Gastroesophageal sphincter (tissue), 3 donors: ENCODE data around the gene FFAR3.

Experiments
- EP300 ChIP-seq: sonication (generic); formaldehyde crosslinking; IDR thresholded peaks from one replicate; pipeline ENCODE4 v1.6.1; 2017; ENCODE audit warnings: antibody characterized with exemption, mild to moderate bottlenecking
- POLR2A ChIP-seq, 2 donors: fragments of 450-650 bp; IDR thresholded peaks; one replicate each; pipeline ENCODE4 v1.6.1; 2017; ENCODE audit warnings: antibody characterized with exemption in 2 of 2, mild to moderate bottlenecking in 2 of 2, moderate library complexity in 1 of 2
- POLR2AphosphoS5 ChIP-seq: sonication (generic); formaldehyde crosslinking; IDR thresholded peaks from one replicate; pipeline ENCODE4 v1.6.1; 2017; ENCODE audit warnings: antibody characterized with exemption
- TF ChIP-seq, protein P1 (sequence below), 4 experiments: fragments of 200-600 bp in 2 of 4; fragments of 450-650 bp in 2 of 4; sonication (generic) in 1 of 4; IDR thresholded peaks; one replicate each; pipeline ENCODE4 v1.5.1; 2017 to 2019; ENCODE audit warnings: antibody characterized with exemption in 4 of 4, mild to moderate bottlenecking in 2 of 4, moderate library complexity in 2 of 4

DNA sequence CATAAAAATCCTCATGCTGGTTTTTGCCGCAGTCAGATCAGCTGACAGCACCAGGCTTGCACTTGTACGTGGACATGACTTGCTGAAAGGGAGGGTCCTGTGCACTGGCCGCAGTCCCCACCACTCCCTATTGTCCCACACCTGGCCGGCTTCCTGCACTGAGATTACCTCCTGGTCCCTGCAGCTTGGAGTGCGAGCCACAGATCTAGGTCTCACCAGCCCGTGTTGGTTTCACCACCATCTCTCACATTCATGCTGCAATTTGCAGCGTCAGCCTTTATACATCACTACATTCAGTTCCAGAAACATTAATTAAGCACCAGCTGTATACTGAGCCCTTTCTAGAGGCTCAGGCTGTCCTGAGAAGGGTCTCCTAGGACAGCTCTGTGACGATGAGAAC is 44.2 kb upstream of the FFAR3 start:
- TF ChIP-seq, protein P1, sequence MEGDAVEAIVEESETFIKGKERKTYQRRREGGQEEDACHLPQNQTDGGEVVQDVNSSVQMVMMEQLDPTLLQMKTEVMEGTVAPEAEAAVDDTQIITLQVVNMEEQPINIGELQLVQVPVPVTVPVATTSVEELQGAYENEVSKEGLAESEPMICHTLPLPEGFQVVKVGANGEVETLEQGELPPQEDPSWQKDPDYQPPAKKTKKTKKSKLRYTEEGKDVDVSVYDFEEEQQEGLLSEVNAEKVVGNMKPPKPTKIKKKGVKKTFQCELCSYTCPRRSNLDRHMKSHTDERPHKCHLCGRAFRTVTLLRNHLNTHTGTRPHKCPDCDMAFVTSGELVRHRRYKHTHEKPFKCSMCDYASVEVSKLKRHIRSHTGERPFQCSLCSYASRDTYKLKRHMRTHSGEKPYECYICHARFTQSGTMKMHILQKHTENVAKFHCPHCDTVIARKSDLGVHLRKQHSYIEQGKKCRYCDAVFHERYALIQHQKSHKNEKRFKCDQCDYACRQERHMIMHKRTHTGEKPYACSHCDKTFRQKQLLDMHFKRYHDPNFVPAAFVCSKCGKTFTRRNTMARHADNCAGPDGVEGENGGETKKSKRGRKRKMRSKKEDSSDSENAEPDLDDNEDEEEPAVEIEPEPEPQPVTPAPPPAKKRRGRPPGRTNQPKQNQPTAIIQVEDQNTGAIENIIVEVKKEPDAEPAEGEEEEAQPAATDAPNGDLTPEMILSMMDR (IDR thresholded peaks at IDR 0.05) = no peak
- TF ChIP-seq POLR2A (IDR thresholded peaks at IDR 0.05) (no peak), EP300 (no peak), POLR2AphosphoS5 (no peak)
